ENCODE results near the gene CD1D.
"Not testable (repeated sequence)": the region's sequence is repeated elsewhere in the genome, so short reads cannot be mapped to it uniquely, and the experiment has no call there.

CD1D gene

DNA sequence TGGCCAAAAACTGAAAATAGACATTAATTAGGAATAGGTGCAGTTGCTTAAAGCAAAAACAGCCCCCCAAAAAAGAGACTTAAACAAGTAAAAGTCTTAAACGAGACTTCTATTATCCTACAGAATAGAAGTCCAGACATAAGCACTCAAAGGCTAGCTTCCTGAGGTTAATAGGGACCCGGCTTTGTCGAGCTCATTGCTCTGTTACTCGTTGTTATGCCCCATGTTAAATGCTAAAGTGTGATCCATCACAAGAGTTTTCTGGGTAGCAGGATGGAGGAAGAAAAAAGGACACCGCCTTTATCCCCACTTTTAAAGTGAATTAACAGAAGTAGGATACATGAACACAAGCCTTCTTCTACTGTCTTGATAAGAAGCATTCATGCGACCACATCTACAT, 10.6 kb downstream of the CD1D start:
- Histone ChIP-seq H3K4me3 (ENCODE audit: extremely low read depth, insufficient read depth, low read length, poor library complexity, severe bottlenecking) (no peak overlapping the region), H3K9me3 (ENCODE audit: control insufficient read depth, low read length) (no peaks in the 10 kb centered on the region)
- 36 to 65% methylated on average over 3 of the region's 6 CpGs for WGBS, 2 experiments (ENCODE audit: insufficient coverage in 2 of 2)

DNA sequence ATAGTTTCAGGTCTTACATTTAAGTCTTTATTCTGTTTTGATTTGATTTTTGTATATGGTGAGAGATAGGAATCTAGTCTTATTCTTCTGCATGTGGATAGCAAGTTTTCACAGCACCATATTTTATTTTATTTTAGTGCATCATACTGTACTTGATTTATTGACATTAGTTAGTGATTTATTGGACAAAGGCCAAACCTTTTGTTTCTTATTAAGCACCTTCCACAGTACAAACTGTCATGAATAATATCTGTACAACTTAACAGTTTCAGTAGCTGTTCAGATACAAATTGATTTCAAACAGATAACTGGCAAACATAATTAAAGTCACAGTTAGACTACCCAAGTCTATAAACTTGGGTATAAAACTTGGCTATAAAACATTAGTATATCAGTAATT, 15.8 kb downstream of the CD1D start:
- H3K4me3 ChIP-seq (ENCODE audit: extremely low read depth, insufficient read depth, low read length, poor library complexity, severe bottlenecking): no peak overlapping the region
- no peak overlapping the region for H3K27ac ChIP-seq (ENCODE audit: low read depth, low read length, severe bottlenecking)
- H3K9me3 ChIP-seq (ENCODE audit: control insufficient read depth, low read length): no peaks in the 10 kb centered on the region
- H3K36me3 ChIP-seq (ENCODE audit: control insufficient read depth, insufficient read depth, low read length): no peaks in the 10 kb centered on the region
- no peaks in the 10 kb centered on the region for H3K4me1 ChIP-seq (ENCODE audit: control insufficient read depth, insufficient read depth, low read length, poor library complexity, severe bottlenecking)

More for the DNA sequence above, 10.6 kb downstream of the CD1D start:
- H3K4me1 ChIP-seq (ENCODE audit: control insufficient read depth, insufficient read depth, low read length, poor library complexity, severe bottlenecking): peaks cover 3% of the 10 kb centered on the region
- H3K27ac ChIP-seq (ENCODE audit: low read depth, low read length, severe bottlenecking): no peak overlapping the region
- no peaks in the 10 kb centered on the region for H3K36me3 ChIP-seq (ENCODE audit: control insufficient read depth, insufficient read depth, low read length)

DNA sequence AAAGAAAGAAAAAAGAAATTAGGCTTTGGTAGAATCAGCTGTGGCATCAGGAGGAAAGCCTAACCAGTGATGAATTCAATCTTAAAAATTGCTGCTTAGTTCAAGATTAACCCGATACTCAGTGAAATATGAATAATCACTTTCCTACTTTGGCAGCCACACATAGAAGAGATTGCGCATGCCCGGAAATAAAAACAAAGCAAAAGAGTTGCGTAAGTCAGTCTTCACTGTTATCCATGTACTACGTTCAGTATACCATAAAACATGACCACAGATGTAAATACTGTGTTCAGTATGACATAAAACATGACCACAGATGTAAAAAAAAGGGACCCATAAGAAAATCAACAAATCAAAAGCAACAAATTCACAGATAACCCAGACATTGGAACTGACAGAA, 19.2 kb downstream of the CD1D start:
- Histone ChIP-seq H3K27ac (ENCODE audit: low read depth, low read length, severe bottlenecking) (no peak overlapping the region), H3K36me3 (ENCODE audit: control insufficient read depth, insufficient read depth, low read length) (no peaks in the 10 kb centered on the region), H3K4me3 (ENCODE audit: extremely low read depth, insufficient read depth, low read length, poor library complexity, severe bottlenecking) (no peak overlapping the region), H3K4me1 (ENCODE audit: control insufficient read depth, insufficient read depth, low read length, poor library complexity, severe bottlenecking) (no peaks in the 10 kb centered on the region), H3K9me3 (ENCODE audit: control insufficient read depth, low read length) (no peaks in the 10 kb centered on the region)
- WGBS, 2 experiments (ENCODE audit: insufficient coverage in 2 of 2): 83 to 90% methylated on average over 4 of the region's 5 CpGs

DNA sequence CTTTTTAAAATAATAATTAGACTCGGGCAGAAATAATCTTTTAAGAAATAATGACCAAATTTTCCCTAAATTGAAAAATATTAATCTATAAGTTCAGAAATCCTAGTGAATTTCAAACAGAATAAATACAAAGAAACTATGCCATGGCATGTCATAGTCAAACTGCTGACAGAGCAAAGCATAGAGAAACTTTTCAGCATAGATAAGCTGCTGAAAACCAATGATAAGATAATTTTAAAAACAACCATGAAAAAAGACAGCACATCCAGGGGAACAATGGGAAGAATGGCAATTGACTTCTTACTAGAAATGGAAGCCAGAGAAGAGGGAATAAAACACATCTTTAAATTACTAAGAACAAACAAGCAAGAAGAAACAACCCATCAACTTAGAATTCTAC, 19.8 kb downstream of the CD1D start:
- no CpG with 5 or more reads among the region's 1 CpG for WGBS, 2 experiments (ENCODE audit: insufficient coverage in 2 of 2)
- no peaks in the 10 kb centered on the region for H3K36me3 ChIP-seq (ENCODE audit: control insufficient read depth, insufficient read depth, low read length)
- H3K4me1 ChIP-seq (ENCODE audit: control insufficient read depth, insufficient read depth, low read length, poor library complexity, severe bottlenecking): no peaks in the 10 kb centered on the region
- H3K4me3 ChIP-seq (ENCODE audit: extremely low read depth, insufficient read depth, low read length, poor library complexity, severe bottlenecking): no peak overlapping the region
- H3K27ac ChIP-seq (ENCODE audit: low read depth, low read length, severe bottlenecking): no peak overlapping the region
- no peaks in the 10 kb centered on the region for H3K9me3 ChIP-seq (ENCODE audit: control insufficient read depth, low read length)

DNA sequence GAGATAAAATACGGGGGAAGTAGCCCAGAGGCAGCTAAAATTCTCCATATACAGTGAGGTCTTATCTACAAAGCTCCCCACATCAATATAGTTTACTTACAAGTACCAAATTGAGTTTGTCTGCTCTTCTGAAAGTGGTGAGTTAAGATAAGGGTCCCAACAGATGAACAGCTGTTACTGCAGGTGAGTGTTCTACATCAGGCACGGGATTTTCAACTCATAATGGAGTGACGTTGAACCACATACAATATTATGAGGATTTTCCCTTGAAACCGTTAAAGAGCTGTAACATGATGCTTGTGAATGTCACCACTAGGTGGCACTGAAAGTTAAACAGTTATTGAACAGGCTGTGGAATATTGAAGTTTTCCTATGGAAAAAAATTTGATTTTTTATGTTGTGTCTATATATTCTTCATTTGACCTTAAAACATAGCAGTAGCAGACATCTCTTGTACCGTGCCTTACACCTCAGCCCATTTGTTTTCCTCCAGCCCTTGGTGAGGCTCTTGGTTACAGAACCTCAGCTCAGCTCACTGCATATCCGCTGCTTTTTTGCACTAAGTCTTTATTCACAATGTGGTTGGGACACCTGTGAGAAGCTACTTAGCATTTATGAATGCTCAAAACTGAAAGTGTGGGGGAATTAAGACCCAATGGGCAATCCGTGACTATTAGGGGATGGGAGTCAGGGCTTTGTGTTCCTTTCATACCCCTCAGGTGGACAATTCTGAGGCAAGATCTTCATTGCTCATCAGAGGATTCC, 23.2 kb downstream of the CD1D start:
- H3K36me3 ChIP-seq (ENCODE audit: control insufficient read depth, insufficient read depth, low read length): no peaks in the 10 kb centered on the region
- H3K4me1 ChIP-seq (ENCODE audit: control insufficient read depth, insufficient read depth, low read length, poor library complexity, severe bottlenecking): no peaks in the 10 kb centered on the region
- WGBS, 2 experiments (ENCODE audit: insufficient coverage in 2 of 2): 59 to 61% methylated on average over 3 of the region's 7 CpGs
- H3K9me3 ChIP-seq (ENCODE audit: control insufficient read depth, low read length): no peaks in the 10 kb centered on the region
- H3K4me3 ChIP-seq (ENCODE audit: extremely low read depth, insufficient read depth, low read length, poor library complexity, severe bottlenecking): no peak overlapping the region
- H3K27ac ChIP-seq (ENCODE audit: low read depth, low read length, severe bottlenecking): no peak overlapping the region

DNA sequence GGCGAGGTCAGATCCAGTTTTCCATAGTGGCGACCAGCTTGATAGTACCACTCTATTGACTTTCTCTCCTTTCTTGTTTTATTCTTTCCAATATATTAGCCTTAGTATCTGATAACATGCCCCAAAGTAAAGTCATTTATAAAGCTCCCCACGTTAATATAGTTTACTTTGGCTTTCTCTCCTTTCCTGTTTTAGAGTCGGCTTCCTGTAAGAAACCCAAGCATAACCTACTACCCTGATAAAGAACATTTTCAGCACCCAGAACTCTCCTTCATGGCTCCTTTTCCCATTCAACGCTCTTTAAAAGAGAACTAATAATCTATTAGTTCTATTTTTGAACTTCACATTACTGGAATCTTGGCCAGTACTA, 23.7 kb downstream of the CD1D start:
- no peaks in the 10 kb centered on the region for H3K4me1 ChIP-seq (ENCODE audit: control insufficient read depth, insufficient read depth, low read length, poor library complexity, severe bottlenecking)
- H3K4me3 ChIP-seq (ENCODE audit: extremely low read depth, insufficient read depth, low read length, poor library complexity, severe bottlenecking): no peak overlapping the region
- WGBS, 2 experiments (ENCODE audit: insufficient coverage in 2 of 2): 86 to 91% methylated on average over 5 of the region's 5 CpGs
- H3K36me3 ChIP-seq (ENCODE audit: control insufficient read depth, insufficient read depth, low read length): no peaks in the 10 kb centered on the region
- H3K9me3 ChIP-seq (ENCODE audit: control insufficient read depth, low read length): no peaks in the 10 kb centered on the region
- no peak overlapping the region for H3K27ac ChIP-seq (ENCODE audit: low read depth, low read length, severe bottlenecking)

DNA sequence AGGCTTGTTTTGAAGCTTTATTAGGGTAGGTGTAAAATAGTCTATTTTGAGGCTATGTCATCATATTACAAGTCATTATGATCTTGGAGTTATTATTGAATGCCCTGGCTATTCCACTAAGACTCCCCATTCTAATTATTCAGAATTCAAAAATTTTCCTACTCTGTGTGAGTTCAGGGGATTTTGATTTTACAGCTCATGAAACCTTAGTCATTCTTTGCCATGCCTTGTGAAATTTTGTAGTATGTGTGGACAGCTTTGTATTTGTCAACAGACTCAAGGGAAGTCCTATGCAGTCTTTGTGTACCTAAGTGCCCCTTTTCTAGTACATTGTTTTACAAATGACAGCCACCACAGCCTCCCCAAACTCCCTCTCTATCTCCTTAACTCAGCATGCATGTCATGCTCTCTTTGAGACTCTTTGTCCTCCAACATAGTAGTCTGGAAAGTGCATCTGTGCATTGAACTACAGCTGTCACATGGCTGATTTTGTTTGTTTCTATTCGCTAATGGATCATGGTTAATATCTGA, 28.0 kb downstream of the CD1D start:
- Histone ChIP-seq H3K36me3 (ENCODE audit: control insufficient read depth, insufficient read depth, low read length) (no peaks in the 10 kb centered on the region), H3K4me1 (ENCODE audit: control insufficient read depth, insufficient read depth, low read length, poor library complexity, severe bottlenecking) (no peaks in the 10 kb centered on the region), H3K4me3 (ENCODE audit: extremely low read depth, insufficient read depth, low read length, poor library complexity, severe bottlenecking) (no peak overlapping the region), H3K9me3 (ENCODE audit: control insufficient read depth, low read length) (no peaks in the 10 kb centered on the region), H3K27ac (ENCODE audit: low read depth, low read length, severe bottlenecking) (no peak overlapping the region)
- WGBS, 2 experiments (ENCODE audit: insufficient coverage in 2 of 2): no CpG with 5 or more reads among the region's 1 CpG

DNA sequence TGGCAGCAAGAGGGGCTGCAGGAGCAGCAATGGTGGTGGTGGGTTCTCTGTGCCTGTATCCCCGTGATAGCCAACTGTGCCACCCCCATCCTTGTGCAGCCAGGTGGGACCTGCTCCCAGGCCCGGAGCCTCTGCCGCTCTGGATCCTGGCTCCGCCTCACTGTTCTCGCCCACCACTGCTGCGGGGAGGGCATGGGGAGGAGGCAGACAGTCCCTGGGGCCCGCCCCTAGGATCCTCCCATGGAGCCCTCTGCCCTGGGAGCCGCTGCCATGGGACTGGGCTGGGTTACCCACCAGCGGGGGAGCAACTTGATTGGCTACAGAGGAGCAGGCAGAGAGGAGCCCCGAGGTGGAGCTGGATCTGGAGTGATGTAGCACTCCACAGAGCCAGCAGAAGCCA, 31.6 kb downstream of the CD1D start:
- 60 to 74% methylated on average over 4 to 6 of the region's 10 CpGs for WGBS, 2 experiments (ENCODE audit: insufficient coverage in 2 of 2)
- Histone ChIP-seq H3K4me3 (ENCODE audit: extremely low read depth, insufficient read depth, low read length, poor library complexity, severe bottlenecking) (no peak overlapping the region), H3K27ac (ENCODE audit: low read depth, low read length, severe bottlenecking) (no peak overlapping the region), H3K9me3 (ENCODE audit: control insufficient read depth, low read length) (no peaks in the 10 kb centered on the region), H3K36me3 (ENCODE audit: control insufficient read depth, insufficient read depth, low read length) (no peaks in the 10 kb centered on the region), H3K4me1 (ENCODE audit: control insufficient read depth, insufficient read depth, low read length, poor library complexity, severe bottlenecking) (no peaks in the 10 kb centered on the region)

DNA sequence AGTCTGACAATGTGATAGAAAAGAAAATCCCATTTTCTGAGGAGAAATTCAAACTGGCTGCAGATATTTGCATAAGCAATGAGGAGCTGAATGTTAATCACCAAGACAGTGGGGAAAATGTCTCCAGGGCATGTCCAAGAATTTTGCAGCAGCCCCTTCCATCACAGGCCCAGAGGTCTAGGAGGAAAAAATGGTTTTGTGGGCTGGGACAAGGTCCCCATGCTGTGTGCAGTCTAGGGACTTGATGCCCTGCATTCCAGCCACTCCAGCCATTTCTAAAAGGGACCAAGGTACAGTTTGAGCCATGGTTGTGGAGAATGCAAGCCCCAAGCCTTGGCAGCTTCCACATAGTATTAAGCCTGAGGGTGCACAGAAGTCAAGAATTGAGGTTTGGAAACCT, 42.8 kb downstream of the CD1D start:
- H3K27ac ChIP-seq (ENCODE audit: low read depth, low read length, severe bottlenecking); H3K4me3 ChIP-seq (ENCODE audit: extremely low read depth, insufficient read depth, low read length, poor library complexity, severe bottlenecking); H3K4me1 ChIP-seq (ENCODE audit: control insufficient read depth, insufficient read depth, low read length, poor library complexity, severe bottlenecking); H3K36me3 ChIP-seq (ENCODE audit: control insufficient read depth, insufficient read depth, low read length): not testable (repeated sequence)
- H3K9me3 ChIP-seq (ENCODE audit: control insufficient read depth, low read length): peaks cover 14% of the 10 kb centered on the region

DNA sequence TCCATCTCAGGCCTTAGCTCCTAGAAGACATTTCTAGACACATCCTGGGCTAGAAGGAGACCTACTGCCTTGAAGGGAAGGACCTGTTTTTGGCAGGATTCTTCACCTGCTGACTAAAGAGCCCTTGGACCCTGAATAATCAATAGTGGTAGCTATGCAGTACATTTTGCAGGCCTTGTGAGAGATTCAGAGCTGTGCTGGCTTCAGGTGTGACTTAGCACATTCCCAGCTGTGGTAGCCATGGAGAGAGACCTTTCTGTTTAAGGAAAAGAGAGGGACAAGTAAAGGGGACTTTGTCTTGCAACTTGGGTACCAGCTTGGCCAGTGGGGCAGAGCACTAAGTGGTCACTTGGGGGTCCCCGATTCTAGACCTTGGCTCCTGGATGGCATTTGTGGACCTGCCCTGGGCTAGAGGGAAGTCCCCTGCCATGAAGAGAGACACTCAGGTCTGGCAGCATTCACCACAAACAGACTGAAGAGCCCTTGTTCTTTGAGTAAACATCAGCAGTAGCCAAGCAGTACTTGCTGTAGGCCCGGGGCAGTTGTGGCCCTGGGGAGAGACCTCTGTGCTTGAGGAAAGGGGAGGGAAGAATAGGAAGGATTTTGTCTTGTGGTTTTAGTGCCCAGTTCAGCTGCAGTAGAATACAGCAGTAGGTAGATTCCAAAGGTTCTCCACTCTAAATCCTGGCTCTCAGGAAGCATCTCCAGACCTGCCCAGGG, 47.4 kb downstream of the CD1D start:
- Histone ChIP-seq H3K9me3 (ENCODE audit: control insufficient read depth, low read length) (peaks cover 8% of the 10 kb centered on the region), H3K4me3 (ENCODE audit: extremely low read depth, insufficient read depth, low read length, poor library complexity, severe bottlenecking) (no peak overlapping the region), H3K4me1 (ENCODE audit: control insufficient read depth, insufficient read depth, low read length, poor library complexity, severe bottlenecking) (no peaks in the 10 kb centered on the region), H3K27ac (ENCODE audit: low read depth, low read length, severe bottlenecking) (no peak overlapping the region), H3K36me3 (ENCODE audit: control insufficient read depth, insufficient read depth, low read length) (no peaks in the 10 kb centered on the region)
- WGBS, 2 experiments (ENCODE audit: insufficient coverage in 2 of 2): 85 to 94% methylated on average over 2 of the region's 2 CpGs
